ENCODE data around the gene GNPDA2. TPM values are rescaled to one million over a fixed set of nuclear protein-coding genes. Genes with fewer than 3 reads are reported as not detected.
"Not testable (repeated sequence)": the region's sequence is repeated elsewhere in the genome, so short reads cannot be mapped to it uniquely, and the experiment has no call there.

The GNPDA2 gene
- polyA plus RNA-seq (ENCODE audit: insufficient read length in 4 of 4), result 10 to 100 TPM; 28.0 to 34.3 (median 29.9) TPM

DNA sequence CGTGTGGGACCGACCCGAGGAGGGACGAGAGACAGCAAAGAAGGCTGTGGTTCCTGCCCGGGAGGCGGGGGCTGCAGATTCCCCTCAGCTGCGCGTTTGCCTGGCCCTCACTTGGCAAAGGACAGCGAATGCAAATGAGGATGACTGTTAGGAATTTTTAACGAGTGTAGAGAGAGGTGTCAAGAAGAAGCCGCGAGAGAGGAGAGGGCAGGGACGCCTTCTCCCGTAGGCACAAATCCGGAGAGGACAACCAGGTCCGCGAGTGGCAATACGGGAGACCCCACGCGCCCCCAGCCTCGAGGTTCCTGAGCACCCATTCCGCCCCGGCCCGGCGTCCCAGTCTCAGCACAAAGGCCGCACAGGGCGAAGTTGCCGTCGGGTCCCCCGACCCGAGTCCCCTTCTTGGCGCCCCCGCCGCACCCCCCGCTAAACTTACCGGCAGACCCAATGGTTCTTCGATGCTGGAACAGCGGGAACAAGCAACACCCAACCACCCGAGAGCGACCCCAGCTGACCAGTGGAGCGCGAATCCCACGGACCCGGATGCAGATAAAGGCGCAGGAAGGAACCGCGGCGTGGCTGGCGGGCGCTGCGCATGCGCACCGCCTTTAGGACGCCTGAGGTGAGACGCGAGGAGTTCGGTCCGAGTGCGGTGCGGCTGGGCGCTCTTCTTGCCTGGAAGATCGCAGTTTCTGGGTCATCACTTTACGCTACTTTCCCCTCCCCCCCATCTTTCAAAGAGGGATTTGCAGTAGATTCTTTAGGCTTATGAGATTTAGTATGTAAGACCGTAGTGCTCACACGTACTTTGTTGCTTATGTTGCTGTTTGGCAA lies at the start of gene GNPDA2:
GNPDA2 (minus strand) TSS at position 519 of the 834 bp plus-strand sequence. CDS start 4,349 bp downstream, outside the sequence.
- DNase-seq (ENCODE audit: low read depth in 4 of 4, low spot score in 3 of 4), result peak; percentile 77 to 85 (median 83)

DNA sequence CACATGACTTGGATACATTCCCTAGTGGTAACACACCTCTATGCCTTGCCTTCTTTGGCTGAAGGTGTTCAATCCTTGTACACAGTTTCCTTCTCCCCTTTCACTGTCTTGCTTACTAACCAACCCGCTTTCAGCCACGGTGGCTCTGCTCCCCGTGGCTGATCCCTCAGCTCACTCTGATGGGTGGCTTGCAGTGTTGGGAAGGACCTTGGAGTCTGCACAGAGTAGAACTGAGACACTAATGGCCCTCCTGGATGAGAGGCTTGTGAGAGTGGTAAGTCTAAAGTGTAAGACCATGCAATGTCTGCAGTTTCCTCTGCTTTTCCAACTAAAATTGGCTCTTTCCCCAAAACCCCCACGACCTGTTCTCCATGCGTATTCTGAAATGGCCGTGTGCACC lies 46.0 kb upstream of the GNPDA2 start:
- DNase-seq (ENCODE audit: low read depth in 4 of 4, low spot score in 3 of 4), result no peak

DNA sequence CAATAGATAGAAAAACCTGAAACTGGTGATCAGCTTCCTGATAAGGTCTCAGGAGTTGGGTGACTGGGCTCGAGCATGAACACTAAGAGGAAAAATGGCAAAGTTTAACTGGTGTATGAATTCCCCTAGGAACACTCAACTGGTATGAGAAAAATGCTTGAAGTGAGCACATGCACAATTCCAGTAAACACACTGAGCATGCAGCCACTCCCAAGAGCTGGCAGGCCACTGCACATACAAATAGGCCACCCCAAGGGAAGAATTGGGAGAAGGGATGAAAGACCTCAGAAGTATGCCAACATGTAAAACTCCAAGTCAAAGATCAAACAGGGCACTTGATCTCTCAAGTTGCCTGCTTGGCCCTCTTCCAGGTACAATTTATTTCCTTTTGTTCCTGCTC lies 45.4 kb upstream of the GNPDA2 start:
- no peak for DNase-seq (ENCODE audit: low read depth in 4 of 4, low spot score in 3 of 4)

DNA sequence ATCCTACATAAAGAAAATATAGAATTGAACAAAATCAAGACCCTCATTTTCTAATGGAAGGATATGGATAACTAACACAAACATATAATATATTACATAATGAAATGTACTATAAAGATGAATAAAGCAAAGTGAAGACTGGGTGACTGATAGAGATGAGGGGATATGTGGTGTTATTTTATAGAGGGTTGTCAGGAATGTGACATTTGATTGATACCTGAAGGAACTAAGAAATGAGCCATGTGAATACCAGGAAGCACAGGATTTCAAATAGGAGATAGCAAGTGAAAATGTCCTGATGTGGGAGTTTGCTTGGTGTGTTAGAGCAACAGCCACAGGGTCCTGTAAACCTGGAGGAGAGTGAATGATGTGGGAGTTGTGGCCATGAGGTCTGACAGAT lies 40.1 kb upstream of the GNPDA2 start:
- no peak for DNase-seq (ENCODE audit: low read depth in 4 of 4, low spot score in 3 of 4)

DNA sequence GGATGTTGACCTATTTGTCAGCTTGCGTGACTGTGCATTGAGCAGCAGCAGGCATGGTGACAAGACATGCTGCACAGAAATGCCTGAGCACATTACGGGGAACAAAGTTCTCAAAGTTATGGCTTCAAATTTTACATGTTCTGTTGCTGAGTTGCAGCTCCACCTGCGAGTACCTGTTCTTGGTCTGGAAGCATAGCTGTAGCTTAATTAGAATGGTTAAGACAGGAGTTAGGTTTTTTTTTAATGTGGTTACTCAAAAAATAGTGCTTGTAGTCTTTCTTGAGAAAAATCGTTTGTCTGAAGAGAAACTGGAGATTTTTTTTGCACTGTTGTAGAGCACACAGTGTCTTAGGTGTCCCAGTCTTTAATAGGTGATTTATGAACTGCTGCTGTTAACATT lies 38.8 kb upstream of the GNPDA2 start:
- DNase-seq (ENCODE audit: low read depth in 4 of 4, low spot score in 3 of 4), result no peak

DNA sequence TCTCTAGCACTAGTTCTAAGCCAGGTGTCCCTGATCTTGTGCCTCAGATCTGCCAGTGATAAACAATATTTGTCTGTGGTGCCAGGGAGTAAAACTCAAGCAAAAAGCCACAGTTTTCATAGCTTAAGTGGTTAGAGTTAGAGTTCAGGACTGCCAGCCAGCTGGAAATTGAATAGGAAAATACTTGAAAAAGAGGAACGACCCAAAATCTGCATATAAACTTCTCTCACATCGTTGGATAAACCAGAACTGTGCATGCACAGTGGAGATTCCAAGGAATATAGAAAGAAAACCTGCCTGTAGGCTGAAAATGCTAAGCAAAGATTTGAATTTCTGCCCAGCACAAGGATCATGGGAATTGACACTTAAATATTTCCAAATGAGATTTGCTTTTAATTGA lies 35.0 kb upstream of the GNPDA2 start:
- no peak for DNase-seq (ENCODE audit: low read depth in 4 of 4, low spot score in 3 of 4)

DNA sequence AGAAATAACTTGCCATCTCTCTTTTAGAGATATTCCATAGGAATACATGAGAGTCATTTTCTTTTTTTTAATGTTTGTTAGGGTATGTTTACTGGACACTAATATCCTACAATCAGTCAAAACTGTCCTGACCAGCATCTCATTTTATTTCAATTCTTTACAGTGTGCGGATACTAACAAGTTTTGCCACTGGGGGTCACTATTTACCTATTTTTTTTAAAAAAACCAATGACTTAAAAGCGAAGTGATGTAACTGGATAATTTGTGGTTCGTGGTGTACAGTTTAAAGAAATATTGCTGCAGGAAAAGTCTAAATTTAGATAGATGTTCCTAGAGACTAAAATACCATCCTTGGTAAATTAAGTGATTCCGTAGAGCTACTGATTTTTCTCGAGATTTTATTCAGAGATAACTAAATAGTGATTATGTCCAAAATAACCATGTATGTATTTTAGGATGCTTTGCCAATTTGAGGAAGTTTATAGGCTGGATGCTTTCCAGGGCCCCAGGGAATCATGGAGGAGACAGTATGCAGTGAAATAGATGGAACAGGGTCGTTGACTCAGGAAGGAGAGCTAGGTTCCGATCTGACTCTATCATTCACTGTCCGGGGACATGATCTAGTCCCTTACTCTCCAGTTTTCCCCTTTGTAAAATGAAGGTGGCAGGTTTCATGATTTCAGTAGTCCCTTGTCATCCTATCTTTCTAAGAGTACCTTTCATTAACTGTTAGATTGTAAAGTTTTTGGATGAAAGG lies 34.0 kb upstream of the GNPDA2 start:
- peak in 3 of 4 donors; percentile 7 to 42 (median 20) for DNase-seq (ENCODE audit: low read depth in 4 of 4, low spot score in 3 of 4)

DNA sequence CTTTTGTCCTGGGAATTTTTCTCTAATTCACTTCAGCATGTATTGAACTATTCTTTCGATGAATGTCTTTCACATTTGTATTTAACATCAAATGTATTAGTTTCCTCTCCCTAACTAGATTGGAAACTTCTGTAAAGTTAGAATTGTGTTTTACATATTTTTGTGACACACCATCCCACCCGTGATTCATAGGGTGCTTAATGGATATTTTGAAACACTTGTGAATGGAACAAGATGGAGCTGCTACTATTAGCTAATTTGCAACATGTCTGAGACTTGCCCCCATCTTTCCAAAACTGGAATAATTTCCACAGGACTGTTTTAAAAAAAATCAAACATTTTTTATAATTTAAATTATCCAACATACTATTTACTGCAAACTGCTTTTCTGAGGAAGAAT lies 30.2 kb upstream of the GNPDA2 start:
- no peak for DNase-seq (ENCODE audit: low read depth in 4 of 4, low spot score in 3 of 4)

DNA sequence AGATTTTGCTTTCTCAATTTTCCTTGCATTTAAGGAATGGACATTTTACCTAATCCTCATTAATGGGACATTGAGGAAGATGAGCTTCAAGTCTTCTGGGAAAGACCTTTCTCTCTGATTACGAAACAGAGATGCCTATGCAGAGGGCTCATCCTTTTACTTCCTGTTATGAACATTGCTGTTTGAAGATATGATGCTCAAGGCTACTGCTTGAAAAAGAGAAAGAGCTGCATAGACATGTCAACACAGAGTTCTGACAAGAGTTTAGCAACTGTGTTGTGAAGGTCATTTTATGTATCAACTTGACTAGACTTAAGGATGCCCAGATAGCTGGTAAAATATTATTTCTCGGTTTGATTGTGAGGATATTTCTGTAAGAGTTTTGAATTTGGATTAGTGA lies 13.8 kb upstream of the GNPDA2 start:
- DNase-seq (ENCODE audit: low read depth in 4 of 4, low spot score in 3 of 4), result no peak

DNA sequence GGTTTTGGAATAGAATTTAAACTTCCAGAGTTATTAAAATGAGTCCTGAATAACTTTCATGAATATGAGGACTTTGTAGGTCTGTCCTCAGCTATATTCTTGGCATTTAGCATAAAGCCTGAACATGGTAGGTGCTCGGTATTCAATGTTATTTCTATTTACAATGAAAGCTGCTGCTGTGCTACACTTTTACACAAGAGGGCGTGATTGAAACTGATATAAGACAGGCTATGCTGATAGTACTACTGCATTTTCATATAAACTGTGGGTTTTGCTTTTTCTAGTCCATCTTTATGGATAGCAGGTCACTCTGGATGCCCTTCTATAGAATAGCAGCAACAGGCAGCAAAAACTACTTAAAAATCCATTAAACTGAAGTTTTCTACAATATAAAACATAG lies 12.3 kb upstream of the GNPDA2 start:
- no peak for DNase-seq (ENCODE audit: low read depth in 4 of 4, low spot score in 3 of 4)

DNA sequence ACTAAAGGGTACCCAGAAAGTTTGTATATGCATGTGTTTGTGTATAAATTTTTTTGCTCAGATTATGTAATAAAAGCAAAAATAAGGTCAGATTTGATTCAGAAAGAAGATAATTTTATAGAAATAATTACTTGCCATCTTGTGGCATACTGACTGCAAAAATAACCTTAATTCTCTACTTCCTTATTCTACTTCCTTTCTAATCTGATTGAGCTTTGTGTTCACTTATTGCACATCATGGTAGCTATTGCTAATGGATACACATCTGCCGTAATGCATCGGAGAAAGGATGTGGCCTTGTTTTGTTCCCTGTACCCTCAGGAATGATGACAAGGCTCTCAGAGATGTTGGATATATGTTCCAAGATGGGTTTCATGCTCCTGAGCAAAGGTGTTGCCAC lies 10.5 kb upstream of the GNPDA2 start:
- DNase-seq (ENCODE audit: low read depth in 4 of 4, low spot score in 3 of 4), result no peak

DNA sequence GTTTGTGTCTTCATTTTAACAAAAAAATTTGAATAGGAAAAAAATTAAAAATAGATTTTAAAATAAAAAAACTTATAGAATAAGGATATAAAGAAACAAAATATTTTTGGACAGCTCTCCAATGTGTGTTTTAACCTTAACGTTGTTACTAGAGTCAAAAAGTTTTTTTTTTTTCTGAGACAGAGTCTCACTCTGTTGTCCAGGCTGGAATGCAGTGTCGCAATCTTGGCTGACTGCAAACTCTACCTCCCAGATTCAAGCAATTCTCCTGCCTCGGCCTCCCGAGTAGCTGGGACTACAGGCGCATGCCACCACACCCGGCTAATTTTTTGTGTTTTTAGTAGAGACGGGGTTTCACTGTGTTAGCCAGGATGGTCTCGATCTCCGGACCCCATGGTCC lies 2.3 kb upstream of the GNPDA2 start:
- not testable (repeated sequence) for DNase-seq (ENCODE audit: low read depth in 4 of 4, low spot score in 3 of 4)

DNA sequence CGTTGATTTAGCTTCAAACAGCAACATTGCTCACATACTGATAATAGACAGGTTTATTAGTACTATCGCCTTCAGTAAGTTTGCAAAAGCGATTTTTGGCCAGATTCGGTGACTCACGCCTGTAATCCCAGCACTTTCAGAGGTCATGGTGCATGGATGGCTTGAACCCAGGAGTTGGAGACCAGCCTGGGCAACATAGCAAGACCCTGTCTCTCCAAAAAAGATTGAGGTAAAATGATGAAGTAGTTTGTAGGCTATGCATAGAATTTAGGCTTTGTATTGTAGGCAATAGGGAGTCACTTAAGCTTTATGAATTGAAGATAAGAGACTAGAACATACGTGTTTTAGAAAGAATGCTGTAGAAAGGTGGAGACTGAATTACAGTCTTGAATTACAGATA lies 1.1 kb upstream of the GNPDA2 start:
- no peak for DNase-seq (ENCODE audit: low read depth in 4 of 4, low spot score in 3 of 4)

DNA sequence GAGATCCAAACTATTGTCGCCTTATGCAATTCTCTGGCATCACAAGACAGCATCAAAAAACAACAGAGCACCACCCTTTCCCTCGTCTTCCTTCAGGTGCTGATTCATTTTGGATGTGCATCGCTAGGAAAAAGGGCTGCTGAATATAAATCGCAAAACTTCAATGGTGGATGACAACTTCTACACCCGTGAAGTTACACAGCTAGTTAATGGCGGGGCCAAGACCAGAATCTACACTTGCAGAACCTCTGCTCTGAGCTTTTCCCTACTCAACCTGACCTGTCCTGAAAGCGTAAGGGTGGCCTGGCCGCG lies 674 bp downstream of the GNPDA2 start:
- no peak for DNase-seq (ENCODE audit: low read depth in 4 of 4, low spot score in 3 of 4)

DNA sequence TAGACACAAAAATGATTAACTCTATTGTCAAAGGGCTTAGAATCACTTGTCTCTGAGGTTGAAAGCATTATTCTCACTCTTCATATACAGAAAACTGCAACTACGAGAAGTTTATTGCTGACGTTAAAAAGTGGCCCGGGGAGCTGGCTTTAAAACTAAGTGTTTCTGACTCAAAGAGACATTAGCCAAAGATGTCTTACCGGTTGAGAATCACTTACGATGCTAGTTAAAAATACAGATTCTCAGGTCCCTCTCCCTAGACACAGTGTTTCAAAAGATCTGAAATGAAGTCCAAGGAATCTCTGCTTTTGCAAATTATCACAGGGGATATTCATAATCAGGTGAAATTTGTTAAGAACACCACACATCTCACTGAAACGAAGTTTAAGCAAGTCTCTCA lies 1.2 kb downstream of the GNPDA2 start:
- no peak for DNase-seq (ENCODE audit: low read depth in 4 of 4, low spot score in 3 of 4)

DNA sequence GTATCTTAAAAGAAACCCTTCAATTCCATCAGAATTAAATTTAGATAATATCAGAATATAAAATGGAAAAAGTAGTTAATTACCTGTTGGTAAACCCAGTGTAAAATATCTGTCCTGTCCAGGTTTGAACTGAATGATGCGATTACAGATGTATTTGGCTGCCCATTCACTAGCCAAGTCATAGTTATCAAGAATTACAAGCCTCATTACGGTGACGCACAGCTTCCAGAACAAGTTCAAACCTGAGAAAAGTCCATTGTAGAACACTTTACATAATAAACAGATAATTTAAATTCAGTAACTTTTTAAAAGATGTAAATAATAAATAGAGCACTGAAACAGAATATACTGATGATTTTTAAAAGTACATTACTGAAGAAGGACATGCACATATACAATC lies 4.4 kb downstream of the GNPDA2 start:
- DNase-seq (ENCODE audit: low read depth in 4 of 4, low spot score in 3 of 4), result no peak

DNA sequence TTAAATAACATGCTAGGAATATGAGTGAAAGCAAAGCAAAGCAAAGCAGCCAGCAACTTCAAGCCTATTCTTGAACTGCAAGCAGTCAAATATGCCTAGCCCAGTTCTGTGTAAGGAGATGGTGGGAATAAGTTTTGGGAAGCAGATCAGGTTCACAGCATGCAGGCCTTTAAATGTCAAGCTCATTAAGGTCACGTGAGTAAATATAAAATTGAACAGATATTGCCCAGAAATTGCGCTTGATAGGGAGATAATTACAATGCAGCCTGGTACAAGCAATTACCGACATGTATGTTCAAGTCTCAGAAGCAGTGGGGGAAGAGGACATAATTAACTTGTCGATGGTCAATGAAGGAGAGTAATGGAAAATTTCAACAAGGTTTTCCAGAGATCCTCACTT lies 6.0 kb downstream of the GNPDA2 start:
- DNase-seq (ENCODE audit: low read depth in 4 of 4, low spot score in 3 of 4), result no peak

DNA sequence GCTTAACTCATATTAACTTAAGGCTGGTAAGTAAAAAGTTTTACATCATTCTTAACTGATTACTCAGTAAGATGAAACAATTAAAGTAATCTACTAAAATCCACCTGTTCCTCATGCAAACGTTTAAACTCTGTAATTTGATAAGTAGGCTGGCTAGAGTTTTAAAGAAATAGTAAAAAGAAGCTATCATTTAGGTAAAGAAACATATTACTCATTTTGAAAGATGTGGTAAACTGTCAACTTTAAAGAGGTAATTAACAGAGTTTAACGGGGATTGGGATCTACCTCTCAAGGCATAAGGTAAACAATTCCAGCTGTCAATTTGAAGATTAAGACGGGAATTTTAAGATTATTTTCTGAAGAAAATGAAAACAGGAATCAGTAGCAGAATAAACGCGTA lies 9.8 kb downstream of the GNPDA2 start:
- no peak for DNase-seq (ENCODE audit: low read depth in 4 of 4, low spot score in 3 of 4)

DNA sequence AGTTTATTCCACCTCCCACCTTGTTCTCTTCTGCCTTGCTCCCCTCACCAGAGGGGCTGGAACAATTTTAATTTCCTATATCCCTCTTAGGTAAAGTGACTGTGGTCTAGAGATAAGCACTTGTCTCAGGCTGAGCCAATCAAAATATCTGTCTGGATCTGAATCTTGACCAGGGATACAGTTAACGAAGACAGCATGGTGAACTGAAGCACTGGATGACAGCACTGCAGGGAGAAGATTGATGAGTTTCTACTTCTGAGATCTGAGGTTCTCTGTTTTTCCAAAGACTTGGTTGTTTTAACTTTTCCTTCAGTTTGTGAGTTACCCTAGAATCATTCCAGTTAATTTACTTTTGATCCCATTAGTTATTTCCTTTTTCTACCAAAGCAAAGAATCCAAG lies 13.2 kb downstream of the GNPDA2 start:
- no peak for DNase-seq (ENCODE audit: low read depth in 4 of 4, low spot score in 3 of 4)

DNA sequence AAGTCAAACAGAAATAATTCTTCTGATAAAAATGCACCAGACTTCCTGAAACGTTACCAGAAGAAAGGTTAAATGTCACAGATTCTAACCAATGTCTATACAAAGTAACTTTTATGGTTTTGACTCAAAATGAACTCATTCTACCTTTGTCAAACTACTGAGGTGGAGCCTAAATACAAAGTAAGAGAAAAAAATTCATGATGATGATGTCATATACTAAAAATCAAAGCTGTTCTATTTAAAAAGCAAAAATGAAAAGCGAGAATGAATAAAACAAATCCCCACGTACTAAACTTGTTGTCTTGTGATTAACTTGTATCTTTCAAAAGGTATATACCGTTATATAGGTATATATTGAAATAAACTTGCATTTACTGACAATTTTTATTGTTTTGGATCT lies 21.7 kb downstream of the GNPDA2 start:
- DNase-seq (ENCODE audit: low read depth in 4 of 4, low spot score in 3 of 4), result no peak

DNA sequence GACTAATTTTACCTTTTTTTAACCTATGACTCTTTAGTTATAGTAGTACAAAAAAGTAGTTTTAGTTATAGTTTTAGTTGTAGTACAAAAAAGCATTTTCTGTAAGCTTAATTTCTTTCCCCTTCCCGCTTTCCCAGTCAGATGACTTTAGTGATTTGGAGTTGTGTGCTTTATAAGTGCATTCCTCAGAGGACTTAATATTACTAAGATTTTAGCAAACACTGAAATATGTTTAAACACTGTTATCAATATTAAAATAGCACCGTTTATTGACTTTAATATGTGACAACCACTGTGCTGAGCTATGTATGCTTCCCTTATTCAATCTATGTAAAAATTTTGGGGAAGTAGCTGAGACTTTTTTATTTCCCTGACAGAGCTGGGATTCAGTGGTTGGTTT lies 25.3 kb downstream of the GNPDA2 start:
- no peak for DNase-seq (ENCODE audit: low read depth in 4 of 4, low spot score in 3 of 4)

DNA sequence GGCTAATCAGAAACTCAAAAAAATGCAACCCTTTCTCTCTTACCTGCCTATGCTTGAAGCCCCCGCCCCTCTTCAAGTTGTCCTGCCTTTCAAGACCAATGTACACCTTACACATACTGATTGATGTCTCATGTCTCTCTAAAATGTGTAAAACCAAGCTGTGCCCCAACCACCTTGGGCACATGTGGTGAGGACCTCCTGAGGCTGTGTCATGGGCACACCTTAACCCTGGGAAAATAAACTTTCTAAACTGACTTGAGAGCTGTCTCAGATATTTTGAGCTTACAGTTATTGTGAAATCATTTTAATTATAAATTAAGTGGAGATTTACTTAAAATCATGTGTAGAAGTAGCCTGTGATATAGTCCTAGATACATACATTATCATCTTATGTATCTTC lies 25.9 kb downstream of the GNPDA2 start:
- DNase-seq (ENCODE audit: low read depth in 4 of 4, low spot score in 3 of 4), result no peak
